GM10266 (cell line): ENCODE data around the gene RHEBL1.
A peak's percentile ranks its signal among the peaks of the same experiment; 100 is the strongest.
"Not testable (repeated sequence)": the region's sequence is repeated elsewhere in the genome, so short reads cannot be mapped to it uniquely, and the experiment has no call there.

Source experiments
- DNase-seq: peaks from one replicate; pipeline ENCODE4 v3.0.0; 2012; ENCODE audit errors: extremely low spot score
- CTCF ChIP-seq: IDR thresholded peaks from 2 replicates; pipeline ENCODE4 v1.5.1; 2012; ENCODE audit warnings: mild to moderate bottlenecking, low read depth; ENCODE audit not compliant: control insufficient read depth, insufficient read depth; ENCODE audit errors: missing control alignments

The RHEBL1 gene

GRCh38 chr12:49064767-49065152, 5.0 kb downstream of the RHEBL1 start:
- no peak for DNase-seq
- no peak for TF ChIP-seq CTCF

- not testable (repeated sequence) for DNase-seq
Measured at GRCh38 chr12:49061916-49062315, 7.9 kb downstream of the RHEBL1 start.

GRCh38 chr12:49061157-49061650, 8.6 kb downstream of the RHEBL1 start:
- no peak for TF ChIP-seq CTCF
- DNase-seq: no peak

GRCh38 chr12:49060237-49061156, 9.3 kb downstream of the RHEBL1 start, which contains the start of gene KMT2D:
KMT2D (minus strand) TSS chr12:49060794; CDS start chr12:49055324, 5,470 bp downstream.
- TF ChIP-seq CTCF: no peak
- DNase-seq: peak; percentile 94

- no peak for DNase-seq
- TF ChIP-seq CTCF: no peak
Measured at GRCh38 chr12:49059299-49060171, 10.2 kb downstream of the RHEBL1 start.

GRCh38 chr12:49059045-49059298, 10.8 kb downstream of the RHEBL1 start:
- TF ChIP-seq CTCF: no peak

GRCh38 chr12:49058366-49059044, 11.3 kb downstream of the RHEBL1 start:
- TF ChIP-seq CTCF: no peak
- no peak for DNase-seq

More at GRCh38 chr12:49059045-49059298, 10.8 kb downstream of the RHEBL1 start:
- no peak for DNase-seq
